GM23338 (cell line): ENCODE data around the gene PRR36.

Experiments used
- EZH2 ChIP-seq: fragments of 200-600 bp; sonication (generic); IDR thresholded peaks from one replicate; pipeline ENCODE4 v1.8.0; 2017; ENCODE audit warnings: antibody characterized with exemption, mild to moderate bottlenecking, low read depth; ENCODE audit not compliant: unreplicated experiment
- EZH2phosphoT487 ChIP-seq: fragments of 200-600 bp; sonication (generic); IDR thresholded peaks from one replicate; pipeline ENCODE4 v1.8.1; 2018; ENCODE audit warnings: antibody characterized with exemption; ENCODE audit not compliant: unreplicated experiment
- JUNB ChIP-seq: IDR thresholded peaks from one replicate; pipeline ENCODE4 v1.6.1; 2016; ENCODE audit warnings: antibody characterized with exemption; ENCODE audit not compliant: unreplicated experiment
- NANOG ChIP-seq: IDR thresholded peaks from 2 replicates; pipeline ENCODE4 v1.6.1; 2016; ENCODE audit warnings: antibody characterized with exemption, borderline replicate concordance
- POLR2AphosphoS5 ChIP-seq: IDR thresholded peaks from 2 replicates; pipeline ENCODE4 v1.6.1; 2016; ENCODE audit warnings: antibody characterized with exemption, low read depth
- ZNF114 ChIP-seq: fragments of 250-450 bp; sonication (Bioruptor Pico); IDR thresholded peaks from 2 replicates; pipeline ENCODE4 v1.5.0; 2020; ENCODE audit warnings: mild to moderate bottlenecking, moderate library complexity
- TF ChIP-seq, protein P1 (sequence below), 2 experiments: fragments of 200-600 bp in 1 of 2; sonication (generic) in 1 of 2; conservative IDR thresholded peaks; 2 replicates each; pipeline versions ENCODE4 v1.5.1 to v1.6.1; 2016 to 2017; ENCODE audit warnings: antibody characterized with exemption in 2 of 2, low read depth in 2 of 2, mild to moderate bottlenecking in 2 of 2, moderate library complexity in 1 of 2
- TF ChIP-seq, protein P2 (sequence below): IDR thresholded peaks from 2 replicates; pipeline ENCODE4 v1.6.1; 2016; ENCODE audit warnings: antibody characterized with exemption
- TF ChIP-seq, protein P3 (sequence below): IDR thresholded peaks from one replicate; pipeline ENCODE4 v1.6.1; 2018; ENCODE audit warnings: antibody characterized with exemption; ENCODE audit not compliant: unreplicated experiment
- TF ChIP-seq, protein P4 (sequence below): fragments of 250-450 bp; sonication (Bioruptor Pico); IDR thresholded peaks from 2 replicates; pipeline ENCODE4 v1.5.0; 2020; ENCODE audit warnings: mild to moderate bottlenecking, moderate library complexity

GRCh38 chr19:7840629-7841028, 33.6 kb downstream of the PRR36 start:
- TF ChIP-seq, protein P1, sequence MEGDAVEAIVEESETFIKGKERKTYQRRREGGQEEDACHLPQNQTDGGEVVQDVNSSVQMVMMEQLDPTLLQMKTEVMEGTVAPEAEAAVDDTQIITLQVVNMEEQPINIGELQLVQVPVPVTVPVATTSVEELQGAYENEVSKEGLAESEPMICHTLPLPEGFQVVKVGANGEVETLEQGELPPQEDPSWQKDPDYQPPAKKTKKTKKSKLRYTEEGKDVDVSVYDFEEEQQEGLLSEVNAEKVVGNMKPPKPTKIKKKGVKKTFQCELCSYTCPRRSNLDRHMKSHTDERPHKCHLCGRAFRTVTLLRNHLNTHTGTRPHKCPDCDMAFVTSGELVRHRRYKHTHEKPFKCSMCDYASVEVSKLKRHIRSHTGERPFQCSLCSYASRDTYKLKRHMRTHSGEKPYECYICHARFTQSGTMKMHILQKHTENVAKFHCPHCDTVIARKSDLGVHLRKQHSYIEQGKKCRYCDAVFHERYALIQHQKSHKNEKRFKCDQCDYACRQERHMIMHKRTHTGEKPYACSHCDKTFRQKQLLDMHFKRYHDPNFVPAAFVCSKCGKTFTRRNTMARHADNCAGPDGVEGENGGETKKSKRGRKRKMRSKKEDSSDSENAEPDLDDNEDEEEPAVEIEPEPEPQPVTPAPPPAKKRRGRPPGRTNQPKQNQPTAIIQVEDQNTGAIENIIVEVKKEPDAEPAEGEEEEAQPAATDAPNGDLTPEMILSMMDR (conservative IDR thresholded peaks at IDR 0.05; ENCODE audit: low read depth in 2 of 2): no peak
- TF ChIP-seq POLR2AphosphoS5: no peak
- TF ChIP-seq EZH2: no peak
- no peak for TF ChIP-seq ZNF114 (CRISPR knock-in tag)
- no peak for TF ChIP-seq NANOG
- no peak for TF ChIP-seq EZH2phosphoT487
- no peak for TF ChIP-seq JUNB
- TF ChIP-seq, protein P2, sequence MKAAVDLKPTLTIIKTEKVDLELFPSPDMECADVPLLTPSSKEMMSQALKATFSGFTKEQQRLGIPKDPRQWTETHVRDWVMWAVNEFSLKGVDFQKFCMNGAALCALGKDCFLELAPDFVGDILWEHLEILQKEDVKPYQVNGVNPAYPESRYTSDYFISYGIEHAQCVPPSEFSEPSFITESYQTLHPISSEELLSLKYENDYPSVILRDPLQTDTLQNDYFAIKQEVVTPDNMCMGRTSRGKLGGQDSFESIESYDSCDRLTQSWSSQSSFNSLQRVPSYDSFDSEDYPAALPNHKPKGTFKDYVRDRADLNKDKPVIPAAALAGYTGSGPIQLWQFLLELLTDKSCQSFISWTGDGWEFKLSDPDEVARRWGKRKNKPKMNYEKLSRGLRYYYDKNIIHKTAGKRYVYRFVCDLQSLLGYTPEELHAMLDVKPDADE: no peak
- TF ChIP-seq, protein P3, sequence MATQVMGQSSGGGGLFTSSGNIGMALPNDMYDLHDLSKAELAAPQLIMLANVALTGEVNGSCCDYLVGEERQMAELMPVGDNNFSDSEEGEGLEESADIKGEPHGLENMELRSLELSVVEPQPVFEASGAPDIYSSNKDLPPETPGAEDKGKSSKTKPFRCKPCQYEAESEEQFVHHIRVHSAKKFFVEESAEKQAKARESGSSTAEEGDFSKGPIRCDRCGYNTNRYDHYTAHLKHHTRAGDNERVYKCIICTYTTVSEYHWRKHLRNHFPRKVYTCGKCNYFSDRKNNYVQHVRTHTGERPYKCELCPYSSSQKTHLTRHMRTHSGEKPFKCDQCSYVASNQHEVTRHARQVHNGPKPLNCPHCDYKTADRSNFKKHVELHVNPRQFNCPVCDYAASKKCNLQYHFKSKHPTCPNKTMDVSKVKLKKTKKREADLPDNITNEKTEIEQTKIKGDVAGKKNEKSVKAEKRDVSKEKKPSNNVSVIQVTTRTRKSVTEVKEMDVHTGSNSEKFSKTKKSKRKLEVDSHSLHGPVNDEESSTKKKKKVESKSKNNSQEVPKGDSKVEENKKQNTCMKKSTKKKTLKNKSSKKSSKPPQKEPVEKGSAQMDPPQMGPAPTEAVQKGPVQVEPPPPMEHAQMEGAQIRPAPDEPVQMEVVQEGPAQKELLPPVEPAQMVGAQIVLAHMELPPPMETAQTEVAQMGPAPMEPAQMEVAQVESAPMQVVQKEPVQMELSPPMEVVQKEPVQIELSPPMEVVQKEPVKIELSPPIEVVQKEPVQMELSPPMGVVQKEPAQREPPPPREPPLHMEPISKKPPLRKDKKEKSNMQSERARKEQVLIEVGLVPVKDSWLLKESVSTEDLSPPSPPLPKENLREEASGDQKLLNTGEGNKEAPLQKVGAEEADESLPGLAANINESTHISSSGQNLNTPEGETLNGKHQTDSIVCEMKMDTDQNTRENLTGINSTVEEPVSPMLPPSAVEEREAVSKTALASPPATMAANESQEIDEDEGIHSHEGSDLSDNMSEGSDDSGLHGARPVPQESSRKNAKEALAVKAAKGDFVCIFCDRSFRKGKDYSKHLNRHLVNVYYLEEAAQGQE: no peak
- TF ChIP-seq, protein P4, sequence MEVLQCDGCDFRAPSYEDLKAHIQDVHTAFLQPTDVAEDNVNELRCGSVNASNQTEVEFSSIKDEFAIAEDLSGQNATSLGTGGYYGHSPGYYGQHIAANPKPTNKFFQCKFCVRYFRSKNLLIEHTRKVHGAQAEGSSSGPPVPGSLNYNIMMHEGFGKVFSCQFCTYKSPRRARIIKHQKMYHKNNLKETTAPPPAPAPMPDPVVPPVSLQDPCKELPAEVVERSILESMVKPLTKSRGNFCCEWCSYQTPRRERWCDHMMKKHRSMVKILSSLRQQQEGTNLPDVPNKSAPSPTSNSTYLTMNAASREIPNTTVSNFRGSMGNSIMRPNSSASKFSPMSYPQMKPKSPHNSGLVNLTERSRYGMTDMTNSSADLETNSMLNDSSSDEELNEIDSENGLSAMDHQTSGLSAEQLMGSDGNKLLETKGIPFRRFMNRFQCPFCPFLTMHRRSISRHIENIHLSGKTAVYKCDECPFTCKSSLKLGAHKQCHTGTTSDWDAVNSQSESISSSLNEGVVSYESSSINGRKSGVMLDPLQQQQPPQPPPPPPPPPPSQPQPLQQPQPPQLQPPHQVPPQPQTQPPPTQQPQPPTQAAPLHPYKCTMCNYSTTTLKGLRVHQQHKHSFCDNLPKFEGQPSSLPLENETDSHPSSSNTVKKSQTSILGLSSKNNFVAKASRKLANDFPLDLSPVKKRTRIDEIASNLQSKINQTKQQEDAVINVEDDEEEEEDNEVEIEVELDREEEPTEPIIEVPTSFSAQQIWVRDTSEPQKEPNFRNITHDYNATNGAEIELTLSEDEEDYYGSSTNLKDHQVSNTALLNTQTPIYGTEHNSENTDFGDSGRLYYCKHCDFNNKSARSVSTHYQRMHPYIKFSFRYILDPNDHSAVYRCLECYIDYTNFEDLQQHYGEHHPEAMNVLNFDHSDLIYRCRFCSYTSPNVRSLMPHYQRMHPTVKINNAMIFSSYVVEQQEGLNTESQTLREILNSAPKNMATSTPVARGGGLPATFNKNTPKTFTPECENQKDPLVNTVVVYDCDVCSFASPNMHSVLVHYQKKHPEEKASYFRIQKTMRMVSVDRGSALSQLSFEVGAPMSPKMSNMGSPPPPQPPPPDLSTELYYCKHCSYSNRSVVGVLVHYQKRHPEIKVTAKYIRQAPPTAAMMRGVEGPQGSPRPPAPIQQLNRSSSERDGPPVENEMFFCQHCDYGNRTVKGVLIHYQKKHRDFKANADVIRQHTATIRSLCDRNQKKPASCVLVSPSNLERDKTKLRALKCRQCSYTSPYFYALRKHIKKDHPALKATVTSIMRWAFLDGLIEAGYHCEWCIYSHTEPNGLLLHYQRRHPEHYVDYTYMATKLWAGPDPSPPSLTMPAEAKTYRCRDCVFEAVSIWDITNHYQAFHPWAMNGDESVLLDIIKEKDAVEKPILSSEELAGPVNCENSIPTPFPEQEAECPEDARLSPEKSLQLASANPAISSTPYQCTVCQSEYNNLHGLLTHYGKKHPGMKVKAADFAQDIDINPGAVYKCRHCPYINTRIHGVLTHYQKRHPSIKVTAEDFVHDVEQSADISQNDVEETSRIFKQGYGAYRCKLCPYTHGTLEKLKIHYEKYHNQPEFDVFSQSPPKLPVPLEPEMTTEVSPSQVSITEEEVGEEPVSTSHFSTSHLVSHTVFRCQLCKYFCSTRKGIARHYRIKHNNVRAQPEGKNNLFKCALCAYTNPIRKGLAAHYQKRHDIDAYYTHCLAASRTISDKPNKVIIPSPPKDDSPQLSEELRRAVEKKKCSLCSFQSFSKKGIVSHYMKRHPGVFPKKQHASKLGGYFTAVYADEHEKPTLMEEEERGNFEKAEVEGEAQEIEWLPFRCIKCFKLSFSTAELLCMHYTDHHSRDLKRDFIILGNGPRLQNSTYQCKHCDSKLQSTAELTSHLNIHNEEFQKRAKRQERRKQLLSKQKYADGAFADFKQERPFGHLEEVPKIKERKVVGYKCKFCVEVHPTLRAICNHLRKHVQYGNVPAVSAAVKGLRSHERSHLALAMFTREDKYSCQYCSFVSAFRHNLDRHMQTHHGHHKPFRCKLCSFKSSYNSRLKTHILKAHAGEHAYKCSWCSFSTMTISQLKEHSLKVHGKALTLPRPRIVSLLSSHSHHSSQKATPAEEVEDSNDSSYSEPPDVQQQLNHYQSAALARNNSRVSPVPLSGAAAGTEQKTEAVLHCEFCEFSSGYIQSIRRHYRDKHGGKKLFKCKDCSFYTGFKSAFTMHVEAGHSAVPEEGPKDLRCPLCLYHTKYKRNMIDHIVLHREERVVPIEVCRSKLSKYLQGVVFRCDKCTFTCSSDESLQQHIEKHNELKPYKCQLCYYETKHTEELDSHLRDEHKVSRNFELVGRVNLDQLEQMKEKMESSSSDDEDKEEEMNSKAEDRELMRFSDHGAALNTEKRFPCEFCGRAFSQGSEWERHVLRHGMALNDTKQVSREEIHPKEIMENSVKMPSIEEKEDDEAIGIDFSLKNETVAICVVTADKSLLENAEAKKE: no peak
